ENCODE results near the gene SPTB.

Gene SPTB

DNA sequence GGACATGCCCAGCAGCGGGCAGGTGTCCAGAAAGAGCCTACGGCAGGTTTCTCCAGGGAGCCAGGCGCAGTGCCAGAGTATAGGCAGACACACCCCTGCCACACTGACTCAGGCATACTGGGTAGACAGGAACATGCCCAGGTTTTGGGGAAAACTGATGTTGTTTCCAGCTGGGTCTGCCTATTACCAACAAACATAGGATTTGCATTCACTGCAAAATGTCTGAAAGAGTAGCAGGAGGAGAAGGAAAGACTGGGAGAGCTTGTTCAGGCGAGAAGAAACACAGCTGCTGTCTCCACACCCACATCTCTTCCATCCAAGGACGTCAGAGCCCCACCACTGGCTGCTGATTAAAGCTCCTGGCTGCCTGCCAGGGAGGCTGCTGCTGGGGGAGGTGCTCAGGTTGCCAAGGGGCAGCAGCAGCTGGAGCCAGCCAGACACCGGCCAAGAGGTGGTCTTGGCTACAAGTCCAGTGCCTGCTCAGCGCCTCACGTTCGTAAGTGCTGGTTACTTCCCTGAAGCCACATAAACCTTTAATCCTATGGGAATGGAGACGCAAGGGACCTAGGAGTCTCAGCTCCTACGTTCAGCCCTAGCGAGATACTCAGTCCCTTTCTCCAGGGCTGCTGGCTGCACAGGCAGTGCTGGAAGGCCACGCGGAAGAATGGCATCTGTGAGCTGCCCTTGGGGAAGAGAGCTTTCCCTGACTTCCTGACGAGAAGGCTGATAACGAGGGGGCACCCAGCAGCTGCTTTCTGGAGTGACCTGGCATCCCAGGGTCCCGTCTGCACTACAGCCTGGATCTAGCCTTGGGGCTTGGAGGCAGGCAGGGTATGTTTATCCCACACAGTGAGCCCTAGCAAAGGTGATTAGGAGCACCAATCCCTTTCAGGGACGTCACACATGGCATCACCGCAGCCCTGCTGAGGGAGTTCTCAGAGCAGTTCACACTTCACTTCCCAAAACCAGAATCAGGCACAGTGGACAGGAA, 117.4 kb downstream of the SPTB start:
- Histone ChIP-seq H3K4me3 (ENCODE audit: insufficient read depth, low read depth, low read length) (no peak overlapping the region), H3K9me3 (ENCODE audit: control insufficient read depth, low read length) (no peaks in the 10 kb centered on the region), H3K36me3 (ENCODE audit: control insufficient read depth, insufficient read depth, low read length) (no peaks in the 10 kb centered on the region), H3K27ac (ENCODE audit: insufficient read depth, low read depth, low read length, poor library complexity, severe bottlenecking) (no peak overlapping the region), H3K27me3 (ENCODE audit: control insufficient read depth, insufficient read depth, low read length, poor library complexity, severe bottlenecking) (peaks cover 16% of the 10 kb centered on the region), H3K4me1 (ENCODE audit: control insufficient read depth, insufficient read depth, low read length) (peaks cover 54% of the 10 kb centered on the region)
- 66 to 69% methylated on average over 19 of the region's 19 CpGs for WGBS, 2 experiments

DNA sequence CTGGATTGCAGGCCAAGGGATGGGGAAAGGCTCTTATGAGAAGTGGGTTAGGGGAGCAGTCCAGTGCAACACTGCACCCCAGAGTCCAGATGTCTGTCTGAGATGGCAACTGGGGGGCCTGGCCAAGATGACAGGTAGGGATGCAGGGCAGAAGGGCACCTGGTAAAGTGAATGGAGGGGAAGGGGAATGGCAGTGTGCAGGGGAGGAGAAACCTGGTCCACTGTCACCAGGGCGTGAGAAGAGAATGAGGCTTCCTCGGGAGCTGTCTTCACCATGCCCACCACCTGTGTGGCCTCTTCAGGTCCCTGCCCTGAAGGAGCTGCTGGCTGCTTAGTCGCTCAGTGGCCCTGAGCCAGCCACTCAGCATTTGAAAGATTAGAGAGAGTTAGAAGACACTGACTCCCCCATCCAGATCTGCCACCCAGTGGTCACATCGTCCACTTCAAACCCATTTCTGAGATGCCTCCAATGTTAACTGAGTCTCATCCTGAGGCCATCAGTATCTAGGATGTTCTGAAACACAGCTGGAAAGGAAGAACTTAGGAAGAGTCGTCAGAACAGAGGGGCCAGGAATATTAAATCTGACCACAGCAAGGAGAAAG, 118.2 kb downstream of the SPTB start:
- H3K4me1 ChIP-seq (ENCODE audit: control insufficient read depth, insufficient read depth, low read length): peaks cover 50% of the 10 kb centered on the region
- no peaks in the 10 kb centered on the region for H3K9me3 ChIP-seq (ENCODE audit: control insufficient read depth, low read length)
- WGBS, 2 experiments: 86 to 87% methylated on average over 5 of the region's 5 CpGs
- H3K27ac ChIP-seq (ENCODE audit: insufficient read depth, low read depth, low read length, poor library complexity, severe bottlenecking): no peak overlapping the region
- peaks cover 16% of the 10 kb centered on the region for H3K27me3 ChIP-seq (ENCODE audit: control insufficient read depth, insufficient read depth, low read length, poor library complexity, severe bottlenecking)
- H3K36me3 ChIP-seq (ENCODE audit: control insufficient read depth, insufficient read depth, low read length): no peaks in the 10 kb centered on the region
- no peak overlapping the region for H3K4me3 ChIP-seq (ENCODE audit: insufficient read depth, low read depth, low read length)

DNA sequence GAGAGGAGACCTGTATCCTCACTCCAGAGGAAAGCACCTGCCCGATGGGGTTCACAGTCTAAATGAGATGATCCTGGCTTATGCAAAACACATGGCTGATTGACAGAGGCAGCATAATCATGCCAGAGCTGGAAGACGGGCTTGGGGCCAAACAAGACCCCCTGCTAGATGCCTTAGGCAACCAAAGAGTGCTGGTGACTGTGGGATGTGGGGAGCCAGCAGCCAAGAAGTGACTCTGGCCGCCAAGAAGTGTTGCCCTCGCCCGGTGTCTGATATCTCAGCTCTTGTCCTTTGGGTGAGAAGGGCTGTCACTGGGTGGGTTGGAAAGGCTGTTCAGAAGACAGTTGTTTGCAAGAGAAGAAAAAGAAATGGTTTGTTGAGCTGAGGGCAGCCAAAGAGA, 118.8 kb downstream of the SPTB start:
- 88% methylated on average over 5 of the region's 5 CpGs for WGBS, 2 experiments
- Histone ChIP-seq H3K4me1 (ENCODE audit: control insufficient read depth, insufficient read depth, low read length) (peaks cover 50% of the 10 kb centered on the region), H3K36me3 (ENCODE audit: control insufficient read depth, insufficient read depth, low read length) (no peaks in the 10 kb centered on the region), H3K9me3 (ENCODE audit: control insufficient read depth, low read length) (no peaks in the 10 kb centered on the region), H3K27ac (ENCODE audit: insufficient read depth, low read depth, low read length, poor library complexity, severe bottlenecking) (no peak overlapping the region), H3K4me3 (ENCODE audit: insufficient read depth, low read depth, low read length) (no peak overlapping the region), H3K27me3 (ENCODE audit: control insufficient read depth, insufficient read depth, low read length, poor library complexity, severe bottlenecking) (peaks cover 16% of the 10 kb centered on the region)

DNA sequence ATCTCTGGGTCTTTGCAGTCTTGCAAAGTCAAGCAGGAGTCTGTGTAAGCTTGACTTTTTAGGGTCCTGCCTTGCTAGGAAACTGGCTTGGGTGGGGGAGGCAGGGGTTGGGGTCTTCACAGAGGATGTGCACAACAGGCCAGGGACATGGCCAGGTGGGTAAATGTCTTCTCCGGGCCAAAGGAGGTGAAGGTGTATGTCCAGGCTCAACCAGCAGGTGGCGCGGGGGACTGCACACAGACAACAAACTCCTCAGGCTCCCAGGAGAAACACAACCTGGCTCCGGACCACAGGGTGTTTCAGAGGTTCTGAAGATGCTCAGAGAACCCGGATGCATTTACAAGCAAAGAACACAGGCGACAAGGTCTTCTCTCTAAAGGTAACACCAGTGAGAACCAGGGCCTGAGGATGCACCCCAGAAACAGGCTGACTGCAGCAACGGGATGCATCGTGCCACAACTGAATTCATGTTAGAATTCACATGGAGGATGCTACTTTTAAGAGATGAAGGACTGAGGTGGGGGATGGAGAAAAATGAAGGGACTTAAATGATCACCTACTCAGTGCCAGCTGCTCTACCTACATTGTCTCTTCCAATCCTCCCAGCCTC, 119.5 kb downstream of the SPTB start:
- 64 to 68% methylated on average over 8 of the region's 8 CpGs for WGBS, 2 experiments

DNA sequence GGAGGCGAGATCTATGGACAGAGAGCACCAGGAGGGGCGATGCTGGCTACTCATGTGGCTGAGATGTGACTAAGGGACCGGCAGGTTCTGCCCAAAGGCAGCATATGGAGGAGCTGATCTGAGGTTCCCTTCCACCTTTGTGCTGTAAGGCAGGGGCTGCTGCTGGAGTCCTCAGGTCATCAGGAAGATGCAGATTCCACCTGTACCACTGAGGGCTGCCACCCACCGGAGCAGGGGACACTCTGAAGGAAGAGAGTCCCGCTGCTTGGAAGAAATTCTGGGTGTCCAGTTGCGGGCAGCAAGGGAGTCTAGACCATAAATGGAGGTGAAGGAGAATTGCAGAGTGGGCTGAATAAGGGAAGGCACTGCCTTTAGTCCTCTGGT, 120.2 kb downstream of the SPTB start:
- no peaks in the 10 kb centered on the region for H3K36me3 ChIP-seq (ENCODE audit: control insufficient read depth, insufficient read depth, low read length)
- WGBS, 2 experiments: 96 to 97% methylated on average over 6 of the region's 6 CpGs
- peaks cover 48% of the 10 kb centered on the region for H3K4me1 ChIP-seq (ENCODE audit: control insufficient read depth, insufficient read depth, low read length)
- no peak overlapping the region for H3K4me3 ChIP-seq (ENCODE audit: insufficient read depth, low read depth, low read length)
- H3K27me3 ChIP-seq (ENCODE audit: control insufficient read depth, insufficient read depth, low read length, poor library complexity, severe bottlenecking): peaks cover 16% of the 10 kb centered on the region
- H3K9me3 ChIP-seq (ENCODE audit: control insufficient read depth, low read length): no peaks in the 10 kb centered on the region
- H3K27ac ChIP-seq (ENCODE audit: insufficient read depth, low read depth, low read length, poor library complexity, severe bottlenecking): no peak overlapping the region

More for the DNA sequence above, 119.5 kb downstream of the SPTB start:
- no peak overlapping the region for H3K4me3 ChIP-seq (ENCODE audit: insufficient read depth, low read depth, low read length)
- peaks cover 50% of the 10 kb centered on the region for H3K4me1 ChIP-seq (ENCODE audit: control insufficient read depth, insufficient read depth, low read length)
- no peak overlapping the region for H3K27ac ChIP-seq (ENCODE audit: insufficient read depth, low read depth, low read length, poor library complexity, severe bottlenecking)
- H3K36me3 ChIP-seq (ENCODE audit: control insufficient read depth, insufficient read depth, low read length): no peaks in the 10 kb centered on the region
- H3K27me3 ChIP-seq (ENCODE audit: control insufficient read depth, insufficient read depth, low read length, poor library complexity, severe bottlenecking): peaks cover 16% of the 10 kb centered on the region
- no peaks in the 10 kb centered on the region for H3K9me3 ChIP-seq (ENCODE audit: control insufficient read depth, low read length)

DNA sequence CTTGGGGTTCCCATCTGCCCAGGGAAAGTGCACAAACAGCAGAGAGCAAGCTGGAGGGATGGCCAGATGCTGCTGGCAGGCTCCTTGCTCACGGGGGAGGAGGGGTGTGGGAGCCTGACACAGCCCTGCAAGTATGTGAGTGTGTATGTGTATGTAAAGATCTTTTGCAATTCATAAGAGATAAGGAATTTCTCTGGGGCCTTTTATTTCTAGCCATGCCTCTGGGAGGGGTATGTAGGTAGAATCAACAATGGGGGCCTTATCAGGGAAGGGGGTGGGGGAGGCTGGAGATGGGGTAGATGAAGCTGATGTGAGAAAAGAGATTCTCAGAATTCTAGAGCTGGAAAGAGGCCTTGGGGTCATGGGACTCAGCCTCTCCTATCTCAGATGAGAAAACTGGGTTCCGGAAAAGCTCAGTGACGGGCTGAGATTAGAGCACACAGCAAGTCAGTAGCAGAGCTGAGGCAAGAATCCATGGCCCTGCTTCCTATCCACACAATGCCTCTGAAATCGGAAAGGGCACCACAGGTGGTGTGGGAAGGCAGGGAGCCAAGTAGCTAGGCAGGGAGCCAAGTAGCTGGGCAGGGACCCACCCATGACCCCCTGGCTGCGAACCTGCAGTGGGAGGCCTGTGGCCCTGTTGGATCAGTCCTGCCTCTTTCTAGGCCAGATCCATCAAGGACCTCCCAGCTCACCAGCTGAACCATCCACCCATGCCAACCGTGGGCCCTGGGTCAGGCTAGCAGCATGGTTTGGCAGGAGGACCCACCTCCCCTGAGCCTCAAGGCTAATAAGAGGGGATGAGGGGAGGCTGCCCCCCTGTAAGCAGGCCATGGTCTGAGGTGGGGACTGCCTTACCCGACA, 120.8 kb downstream of the SPTB start:
- no peaks in the 10 kb centered on the region for H3K36me3 ChIP-seq (ENCODE audit: control insufficient read depth, insufficient read depth, low read length)
- H3K9me3 ChIP-seq (ENCODE audit: control insufficient read depth, low read length): no peaks in the 10 kb centered on the region
- peaks cover 10% of the 10 kb centered on the region for H3K27me3 ChIP-seq (ENCODE audit: control insufficient read depth, insufficient read depth, low read length, poor library complexity, severe bottlenecking)
- WGBS, 2 experiments: 85 to 88% methylated on average over 7 of the region's 7 CpGs
- H3K4me3 ChIP-seq (ENCODE audit: insufficient read depth, low read depth, low read length): no peak overlapping the region
- H3K4me1 ChIP-seq (ENCODE audit: control insufficient read depth, insufficient read depth, low read length): peaks cover 42% of the 10 kb centered on the region
- H3K27ac ChIP-seq (ENCODE audit: insufficient read depth, low read depth, low read length, poor library complexity, severe bottlenecking): no peak overlapping the region

DNA sequence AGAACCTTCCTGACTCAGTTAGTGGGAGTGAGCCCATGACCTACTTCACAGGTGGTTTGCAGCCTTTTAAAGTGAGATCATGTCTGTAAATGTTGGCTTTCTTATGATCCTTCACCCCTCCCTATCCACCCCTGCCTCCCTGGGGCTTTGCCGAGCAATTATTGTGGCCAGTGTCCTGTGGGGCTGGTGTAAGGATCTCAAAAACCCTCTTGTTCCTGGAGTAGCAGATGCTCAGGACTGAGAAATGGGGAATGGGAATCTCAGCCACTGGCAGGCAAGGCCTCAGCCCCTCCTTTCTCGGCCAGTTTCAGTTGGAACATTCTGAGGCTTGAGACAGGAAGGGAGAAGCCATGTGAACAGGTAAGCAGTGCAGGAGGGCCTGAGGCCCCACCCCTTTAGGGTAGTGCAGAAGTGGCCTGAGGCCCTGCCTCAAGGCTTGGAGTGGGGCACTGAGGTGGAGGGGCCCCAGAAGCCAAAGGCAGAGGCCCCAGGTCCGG, 121.6 kb downstream of the SPTB start:
- no peak overlapping the region for H3K27ac ChIP-seq (ENCODE audit: insufficient read depth, low read depth, low read length, poor library complexity, severe bottlenecking)

DNA sequence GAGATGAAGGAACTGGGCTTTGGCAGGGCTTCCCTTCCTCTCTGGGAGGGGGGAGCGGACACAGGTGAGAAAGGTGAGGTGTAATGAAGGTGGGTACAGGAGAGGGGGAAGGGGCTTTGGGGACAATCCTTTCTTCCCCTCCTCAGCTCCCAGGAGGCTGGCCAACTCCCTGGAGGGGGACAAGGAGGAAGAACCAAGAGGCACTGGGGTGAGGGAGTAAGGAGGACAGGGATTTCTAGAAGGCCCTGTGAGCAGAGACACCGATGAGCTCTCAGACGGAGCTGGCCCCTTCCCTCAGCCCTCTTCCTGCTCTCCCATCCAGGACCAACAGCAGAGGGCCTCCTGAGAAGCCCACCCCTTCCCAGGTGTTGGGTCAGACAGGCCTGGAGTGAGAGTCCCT, 122.1 kb downstream of the SPTB start:
- WGBS, 2 experiments: 84 to 86% methylated on average over 2 of the region's 3 CpGs
- H3K27ac ChIP-seq (ENCODE audit: insufficient read depth, low read depth, low read length, poor library complexity, severe bottlenecking): no peak overlapping the region
- no peaks in the 10 kb centered on the region for H3K27me3 ChIP-seq (ENCODE audit: control insufficient read depth, insufficient read depth, low read length, poor library complexity, severe bottlenecking)
- H3K4me3 ChIP-seq (ENCODE audit: insufficient read depth, low read depth, low read length): no peak overlapping the region
- H3K4me1 ChIP-seq (ENCODE audit: control insufficient read depth, insufficient read depth, low read length): peaks cover 29% of the 10 kb centered on the region
- H3K9me3 ChIP-seq (ENCODE audit: control insufficient read depth, low read length): no peaks in the 10 kb centered on the region
- no peaks in the 10 kb centered on the region for H3K36me3 ChIP-seq (ENCODE audit: control insufficient read depth, insufficient read depth, low read length)

More for the DNA sequence above, 121.6 kb downstream of the SPTB start:
- Histone ChIP-seq H3K27me3 (ENCODE audit: control insufficient read depth, insufficient read depth, low read length, poor library complexity, severe bottlenecking) (peaks cover 1% of the 10 kb centered on the region), H3K4me3 (ENCODE audit: insufficient read depth, low read depth, low read length) (no peak overlapping the region), H3K9me3 (ENCODE audit: control insufficient read depth, low read length) (no peaks in the 10 kb centered on the region), H3K4me1 (ENCODE audit: control insufficient read depth, insufficient read depth, low read length) (peaks cover 34% of the 10 kb centered on the region), H3K36me3 (ENCODE audit: control insufficient read depth, insufficient read depth, low read length) (no peaks in the 10 kb centered on the region)
- WGBS, 2 experiments: 74 to 78% methylated on average over 3 of the region's 3 CpGs

DNA sequence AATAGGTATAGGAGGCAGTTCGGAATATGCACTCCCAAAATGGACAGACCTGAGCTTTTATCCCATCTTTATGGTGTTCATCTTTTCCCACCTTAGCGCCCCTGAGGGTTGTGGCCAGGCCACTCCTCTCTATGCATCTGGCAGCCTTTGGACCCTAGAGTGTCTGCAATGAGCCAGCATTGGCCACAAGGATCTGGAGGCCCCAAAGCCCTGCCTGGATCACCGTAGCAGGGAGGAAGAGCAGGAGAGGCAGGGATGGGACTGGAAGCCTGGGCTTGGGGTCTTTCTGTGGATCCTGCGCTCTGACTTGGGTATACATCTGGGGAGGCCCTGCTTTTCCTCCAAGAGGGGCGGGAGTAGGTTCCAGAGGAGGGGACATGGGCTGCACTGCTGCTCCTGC, 123.0 kb downstream of the SPTB start:
- no peaks in the 10 kb centered on the region for H3K9me3 ChIP-seq (ENCODE audit: control insufficient read depth, low read length)
- H3K27ac ChIP-seq (ENCODE audit: insufficient read depth, low read depth, low read length, poor library complexity, severe bottlenecking): no peak overlapping the region
- H3K4me3 ChIP-seq (ENCODE audit: insufficient read depth, low read depth, low read length): no peak overlapping the region
- WGBS, 2 experiments: 95 to 96% methylated on average over 5 of the region's 5 CpGs
- H3K36me3 ChIP-seq (ENCODE audit: control insufficient read depth, insufficient read depth, low read length): no peaks in the 10 kb centered on the region
- H3K4me1 ChIP-seq (ENCODE audit: control insufficient read depth, insufficient read depth, low read length): peaks cover 20% of the 10 kb centered on the region
- no peaks in the 10 kb centered on the region for H3K27me3 ChIP-seq (ENCODE audit: control insufficient read depth, insufficient read depth, low read length, poor library complexity, severe bottlenecking)

All from ectodermal cell (in vitro differentiated cells).